B cell (primary cell): ENCODE measurements around the gene HAO2. TPM values are rescaled to one million over a fixed set of nuclear protein-coding genes. Genes with fewer than 3 reads are reported as not detected.

Source experiments
- ATAC-seq: fragments of 200-7000 bp; cut with Tn5 transposase; one replicate; pipeline ENCODE4 v1.10.0; 2021; ENCODE audit warnings: low read depth, mild to moderate bottlenecking, moderate number of reproducible peaks, moderate library complexity
- CTCF ChIA-PET: fragments of 350-600 bp; sonication (Branson Sonifier 250); formaldehyde crosslinking; loops from one replicate; lab custom pipeline; 2021; ENCODE audit warnings: antibody characterized with exemption, inconsistent platforms; lab: Charles Lee
- POLR2A ChIA-PET: fragments of 350-600 bp; sonication (Branson Sonifier 250); formaldehyde crosslinking; loops from one replicate; lab custom pipeline; 2021; ENCODE audit warnings: antibody characterized with exemption; lab: Charles Lee
- DNase-seq: peaks from one replicate; pipeline ENCODE4 v3.0.0; 2013
- H2AFZ ChIP-seq: 2 replicates; pipeline ENCODE4 v1.6.1; 2012; ENCODE audit warnings: mild to moderate bottlenecking, low read depth, low read length; ENCODE audit not compliant: insufficient read depth, poor library complexity, severe bottlenecking
- H3K27ac ChIP-seq, 2 donors: 1 replicate in 1 of 2; 2 replicates in 1 of 2; pipeline ENCODE4 v1.5.1; 2012 to 2013; ENCODE audit warnings: low read length in 2 of 2, mild to moderate bottlenecking in 2 of 2, moderate library complexity in 1 of 2
- H3K27me3 ChIP-seq, 4 experiments: fragments of 200-600 bp in 1 of 4; sonication (generic) in 1 of 4; replicated peaks in 1 of 4; 1 replicate in 2 of 4; 2 replicates in 2 of 4; pipeline versions ENCODE4 v1.6.1 to v1.7.0; 2013 to 2016; ENCODE audit warnings: low read length in 3 of 4, mild to moderate bottlenecking in 2 of 4, mixed read lengths in 1 of 4, moderate library complexity in 1 of 4; ENCODE audit not compliant: insufficient read depth in 4 of 4, control insufficient read depth in 3 of 4; ENCODE audit errors: control extremely low read depth in 1 of 4
- H3K36me3 ChIP-seq, 2 experiments: replicated peaks in 1 of 2; 1 replicate in 1 of 2; 2 replicates in 1 of 2; pipeline versions ENCODE4 v1.6.1 to v1.7.1; 2013; ENCODE audit warnings: low read length in 1 of 2; ENCODE audit not compliant: insufficient read depth in 2 of 2, control insufficient read depth in 1 of 2; ENCODE audit errors: control extremely low read depth in 1 of 2, extremely low read depth in 1 of 2
- H3K4me1 ChIP-seq, 2 donors: fragments of 200-600 bp in 1 of 2; sonication (generic) in 1 of 2; 1 replicate in 1 of 2; 2 replicates in 1 of 2; pipeline versions ENCODE4 v1.5.1 to v1.6.1; 2013 to 2017; ENCODE audit warnings: low read length in 2 of 2; ENCODE audit not compliant: control insufficient read depth in 2 of 2, insufficient read depth in 2 of 2
- H3K4me2 ChIP-seq: replicated peaks from 2 replicates; pipeline ENCODE3; 2012; ENCODE audit warnings: mild to moderate bottlenecking, low read depth, low read length; ENCODE audit not compliant: poor library complexity, severe bottlenecking
- H3K4me3 ChIP-seq, 5 experiments: fragments of 200-600 bp in 1 of 5; sonication (generic) in 1 of 5; 1 replicate in 3 of 5; 2 replicates in 2 of 5; pipeline versions ENCODE4 v1.5.1 to v1.7.0; 2011 to 2016; ENCODE audit warnings: low read length in 4 of 5, mild to moderate bottlenecking in 4 of 5, low read depth in 2 of 5, control low read depth in 1 of 5, moderate library complexity in 1 of 5; ENCODE audit not compliant: insufficient read depth in 1 of 5; ENCODE audit errors: control extremely low read depth in 1 of 5, extremely low read depth in 1 of 5
- H3K79me2 ChIP-seq: fragments of 200-600 bp; sonication (generic); one replicate; pipeline ENCODE4 v1.6.0; 2016; ENCODE audit warnings: low read length; ENCODE audit not compliant: control insufficient read depth, insufficient read depth
- H3K9ac ChIP-seq: fragments of 200-600 bp; sonication (generic); 2 replicates; pipeline ENCODE4 v1.6.1; 2017; ENCODE audit warnings: mild to moderate bottlenecking, low read length, moderate library complexity
- H3K9me3 ChIP-seq, 3 donors: one replicate each; pipeline versions ENCODE4 v1.6.1 to v1.7.1; 2013; ENCODE audit warnings: low read length in 2 of 3; ENCODE audit not compliant: control insufficient read depth in 2 of 3, insufficient read depth in 1 of 3; ENCODE audit errors: control extremely low read depth in 1 of 3
- H4K20me1 ChIP-seq: 2 replicates; pipeline ENCODE4 v1.6.0; 2012; ENCODE audit warnings: mild to moderate bottlenecking, low read length; ENCODE audit not compliant: insufficient read depth, control insufficient read depth, poor library complexity, severe bottlenecking
- H3K27ac Mint-ChIP-seq: one replicate; pipeline ENCODE4 v1.8.0; 2021; ENCODE audit warnings: mixed read lengths
- H3K27me3 Mint-ChIP-seq: one replicate; pipeline ENCODE4 v1.8.0; 2021; ENCODE audit warnings: mixed read lengths
- H3K4me1 Mint-ChIP-seq: one replicate; pipeline ENCODE4 v1.8.0; 2021; ENCODE audit warnings: mixed read lengths
- H3K4me3 Mint-ChIP-seq: one replicate; pipeline ENCODE4 v1.8.0; 2021; ENCODE audit warnings: mixed read lengths
- H3K9me3 Mint-ChIP-seq: one replicate; pipeline ENCODE4 v1.8.0; 2022; ENCODE audit warnings: mixed read lengths; ENCODE audit not compliant: insufficient read depth
- CTCF ChIP-seq: fragments of 200-600 bp; IDR thresholded peaks from one replicate; pipeline ENCODE4 v1.8.0; 2022; ENCODE audit warnings: antibody characterized with exemption, mild to moderate bottlenecking
- EZH2 ChIP-seq: IDR thresholded peaks from 2 replicates; pipeline ENCODE4 v1.6.1; 2012; ENCODE audit warnings: borderline replicate concordance, low read depth, mild to moderate bottlenecking, moderate library complexity, low read length; ENCODE audit not compliant: insufficient read depth, poor library complexity, severe bottlenecking
- WGBS: methylation state at CpG from one replicate; pipeline ENCODE4 v1.1.5; 2013; ENCODE audit warnings: missing lambda C conversion rate; ENCODE audit not compliant: insufficient coverage; 5-methylcytosine and 5-hydroxymethylcytosine counted together
- intact Hi-C: fragments of 100-400 bp; cut with micrococcal nuclease; formaldehyde crosslinking; loops from one replicate; pipeline ENCODE4 v1.10.0; 2022
- polyA plus RNA-seq: library from polyadenylated mRNA; depleted of rRNA; stranded (reverse); fragments of >200 nt; gene quantifications from 2 replicates; pipeline ENCODE4 v1.2.3, GENCODE V29; 2012
- total RNA-seq, 2 donors: library from RNA; stranded (reverse); fragments of 120-200 nt in 1 of 2; gene quantifications; 1 replicate in 1 of 2; 2 replicates in 1 of 2; pipeline versions ENCODE4 v1.2.3 to v1.2.4, GENCODE V29; 2013 to 2022

Gene HAO2
- total and polyA plus RNA-seq, 2 donors (not counting 1 experiment from before 2014, with no cell fraction given): not detected

- TF ChIP-seq EZH2 (no peak), CTCF (no peak)
- WGBS: 93% methylated on average over 3 of the region's 3 CpGs
- intact Hi-C loops: no loop called here
Observed at GRCh38 chr1:119391749-119392148, 23.2 kb downstream of the HAO2 start.

GRCh38 chr1:119394085-119394484 is 25.5 kb downstream of the HAO2 start:
- TF ChIP-seq EZH2: no peak
- Histone ChIP-seq H3K4me1 (no peaks in the 10 kb centered on the region), H3K79me2 (no peaks in the 10 kb centered on the region), H2AFZ (no peak overlapping the region), H3K27me3 (no peaks in the 10 kb centered on the region), H4K20me1 (no peaks in the 10 kb centered on the region), H3K4me3 (no peak overlapping the region), H3K9me3 (no peaks in the 10 kb centered on the region), H3K9ac (no peak overlapping the region), H3K36me3 (no peaks in the 10 kb centered on the region), H3K27ac (no peak overlapping the region), H3K4me2 (no peak overlapping the region)
- POLR2A ChIA-PET: no interaction called here
- WGBS: 100% methylated on average over 1 of the region's 1 CpG
- no peaks in the 10 kb centered on the region for H3K9me3 Mint-ChIP-seq
- H3K27me3 Mint-ChIP-seq: peaks cover 19% of the 10 kb centered on the region
- DNase-seq: no peak
- no peak overlapping the region for H3K4me3 Mint-ChIP-seq
- ATAC-seq: no peak
- no peaks in the 10 kb centered on the region for H3K4me1 Mint-ChIP-seq
- H3K27ac Mint-ChIP-seq: no peak overlapping the region
- intact Hi-C loops: no loop called here
- CTCF ChIA-PET: no interaction called here

More at GRCh38 chr1:119391749-119392148, 23.2 kb downstream of the HAO2 start:
- H3K27me3 ChIP-seq: no peaks in the 10 kb centered on the region
- no peaks in the 10 kb centered on the region for H3K9me3 ChIP-seq
- Mint-ChIP-seq H3K27ac (no peak overlapping the region), H3K4me1 (no peaks in the 10 kb centered on the region), H3K4me3 (no peak overlapping the region), H3K27me3 (peaks cover 20% of the 10 kb centered on the region), H3K9me3 (no peaks in the 10 kb centered on the region)
- ATAC-seq (no peak), DNase-seq (no peak)
- no peaks in the 10 kb centered on the region for H3K4me1 ChIP-seq
- no peak overlapping the region for H3K9ac ChIP-seq
- ChIA-PET POLR2A (no interaction called here), CTCF (no interaction called here)
- no peaks in the 10 kb centered on the region for H4K20me1 ChIP-seq
- no peak overlapping the region for H3K27ac ChIP-seq
- H3K4me2 ChIP-seq: no peak overlapping the region
- H3K36me3 ChIP-seq: no peaks in the 10 kb centered on the region
- H3K4me3 ChIP-seq: no peak overlapping the region
- H2AFZ ChIP-seq: no peak overlapping the region
- H3K79me2 ChIP-seq: no peaks in the 10 kb centered on the region
